Measurements from ENCODE around the gene GRID1. TPM values are rescaled to one million over a fixed set of nuclear protein-coding genes. Genes with fewer than 3 reads are reported as not detected.

The GRID1 gene
- total RNA-seq, 1 donor from 2014 or later, result 0.75 TPM

GRCh38 chr10:85649461-85649860, 717.1 kb downstream of the GRID1 start:
- H3K9ac ChIP-seq (ENCODE audit: low read length), result no peak overlapping the region
- H3K4me1 ChIP-seq (ENCODE audit: insufficient read depth, low read length), result no peaks in the 10 kb centered on the region
- no peaks in the 10 kb centered on the region for H3K27me3 ChIP-seq (ENCODE audit: insufficient read depth, low read length)
- Mint-ChIP-seq H3K9me3 (ENCODE audit: unreplicated experiment) (peaks cover 5% of the 10 kb centered on the region), H3K27ac (ENCODE audit: unreplicated experiment) (no peak overlapping the region), H3K27me3 (ENCODE audit: low read depth, unreplicated experiment) (peaks cover 3% of the 10 kb centered on the region), H3K4me1 (ENCODE audit: low read depth, unreplicated experiment) (peaks cover 11% of the 10 kb centered on the region), H3K36me3 (ENCODE audit: low read depth, unreplicated experiment) (no peaks in the 10 kb centered on the region), H3K4me3 (ENCODE audit: unreplicated experiment) (no peak overlapping the region)
- no peaks in the 10 kb centered on the region for H3K36me3 ChIP-seq (ENCODE audit: insufficient read depth, low read length)
- peak; percentile 6 for DNase-seq (ENCODE audit: low read depth)
- H4K20me1 ChIP-seq (ENCODE audit: insufficient read depth, low read length), result no peaks in the 10 kb centered on the region
- H3K27ac ChIP-seq (ENCODE audit: low read depth, low read length), result no peak overlapping the region
- no peak overlapping the region for H3K4me3 ChIP-seq (ENCODE audit: insufficient read depth, low read depth, low read length)
- H3K4me2 ChIP-seq (ENCODE audit: low read length), result no peak overlapping the region
- H2AFZ ChIP-seq (ENCODE audit: low read depth, low read length), result no peak overlapping the region
- no peaks in the 10 kb centered on the region for H3K9me3 ChIP-seq (ENCODE audit: insufficient read depth, low read depth, low read length)
- TF ChIP-seq EZH2 (IDR thresholded peaks at IDR 0.05; ENCODE audit: insufficient read depth, low read length) (no peak), CTCF (IDR thresholded peaks at IDR 0.05; ENCODE audit: insufficient read depth, low read depth, low read length) (no peak)
- no peaks in the 10 kb centered on the region for H3K79me2 ChIP-seq (ENCODE audit: insufficient read depth, low read length)
- no peak for FAIRE-seq

- TF ChIP-seq CTCF (IDR thresholded peaks at IDR 0.05; ENCODE audit: insufficient read depth, low read depth, low read length) (no peak), EZH2 (IDR thresholded peaks at IDR 0.05; ENCODE audit: insufficient read depth, low read length) (no peak)
- H3K27me3 ChIP-seq (ENCODE audit: insufficient read depth, low read length), result no peaks in the 10 kb centered on the region
Measured at GRCh38 chr10:85648279-85648754, 718.3 kb downstream of the GRID1 start.

GRCh38 chr10:85647741-85648140, 718.9 kb downstream of the GRID1 start:
- Mint-ChIP-seq H3K4me1 (ENCODE audit: low read depth, unreplicated experiment) (peaks cover 19% of the 10 kb centered on the region), H3K36me3 (ENCODE audit: low read depth, unreplicated experiment) (no peaks in the 10 kb centered on the region), H3K27me3 (ENCODE audit: low read depth, unreplicated experiment) (no peaks in the 10 kb centered on the region), H3K27ac (ENCODE audit: unreplicated experiment) (no peak overlapping the region), H3K4me3 (ENCODE audit: unreplicated experiment) (no peak overlapping the region), H3K9me3 (ENCODE audit: unreplicated experiment) (peaks cover 2% of the 10 kb centered on the region)
- Histone ChIP-seq H3K79me2 (ENCODE audit: insufficient read depth, low read length) (no peaks in the 10 kb centered on the region), H3K27ac (ENCODE audit: low read depth, low read length) (no peak overlapping the region), H3K9me3 (ENCODE audit: insufficient read depth, low read depth, low read length) (no peaks in the 10 kb centered on the region), H2AFZ (ENCODE audit: low read depth, low read length) (no peak overlapping the region), H3K9ac (ENCODE audit: low read length) (no peak overlapping the region), H3K4me2 (ENCODE audit: low read length) (no peak overlapping the region), H3K4me3 (ENCODE audit: insufficient read depth, low read depth, low read length) (no peak overlapping the region), H3K27me3 (ENCODE audit: insufficient read depth, low read length) (no peaks in the 10 kb centered on the region), H4K20me1 (ENCODE audit: insufficient read depth, low read length) (no peaks in the 10 kb centered on the region), H3K36me3 (ENCODE audit: insufficient read depth, low read length) (no peaks in the 10 kb centered on the region), H3K4me1 (ENCODE audit: insufficient read depth, low read length) (peaks cover 15% of the 10 kb centered on the region)
- FAIRE-seq, result no peak
- TF ChIP-seq EZH2 (IDR thresholded peaks at IDR 0.05; ENCODE audit: insufficient read depth, low read length) (no peak), CTCF (IDR thresholded peaks at IDR 0.05; ENCODE audit: insufficient read depth, low read depth, low read length) (no peak)
- DNase-seq (ENCODE audit: low read depth), result no peak

More at GRCh38 chr10:85648279-85648754, 718.3 kb downstream of the GRID1 start:
- no peak overlapping the region for H3K27ac ChIP-seq (ENCODE audit: low read depth, low read length)
- H3K36me3 ChIP-seq (ENCODE audit: insufficient read depth, low read length), result no peaks in the 10 kb centered on the region
- peak; percentile 12 for DNase-seq (ENCODE audit: low read depth)
- H3K9me3 ChIP-seq (ENCODE audit: insufficient read depth, low read depth, low read length), result no peaks in the 10 kb centered on the region
- H3K9ac ChIP-seq (ENCODE audit: low read length), result no peak overlapping the region
- H3K4me1 ChIP-seq (ENCODE audit: insufficient read depth, low read length), result peaks cover 10% of the 10 kb centered on the region
- no peaks in the 10 kb centered on the region for H3K79me2 ChIP-seq (ENCODE audit: insufficient read depth, low read length)
- H3K4me3 ChIP-seq (ENCODE audit: insufficient read depth, low read depth, low read length), result no peak overlapping the region
- Mint-ChIP-seq H3K9me3 (ENCODE audit: unreplicated experiment) (peaks cover 5% of the 10 kb centered on the region), H3K36me3 (ENCODE audit: low read depth, unreplicated experiment) (no peaks in the 10 kb centered on the region), H3K4me1 (ENCODE audit: low read depth, unreplicated experiment) (peaks cover 13% of the 10 kb centered on the region), H3K27ac (ENCODE audit: unreplicated experiment) (no peak overlapping the region), H3K4me3 (ENCODE audit: unreplicated experiment) (no peak overlapping the region), H3K27me3 (ENCODE audit: low read depth, unreplicated experiment) (peaks cover 3% of the 10 kb centered on the region)
- no peak overlapping the region for H2AFZ ChIP-seq (ENCODE audit: low read depth, low read length)
- H4K20me1 ChIP-seq (ENCODE audit: insufficient read depth, low read length), result no peaks in the 10 kb centered on the region
- no peak for FAIRE-seq
- no peak overlapping the region for H3K4me2 ChIP-seq (ENCODE audit: low read length)
